Mucosa of rectum (tissue), 2 donors: Measurements from ENCODE around the gene CD48.
"Not testable (repeated sequence)": the region's sequence is repeated elsewhere in the genome, so short reads cannot be mapped to it uniquely, and the experiment has no call there.

ENCODE experiments used
- H3K27ac ChIP-seq, 2 donors: one replicate each; pipeline ENCODE4 v1.7.0; 2013; ENCODE audit warnings: inconsistent platforms in 2 of 2, low read depth in 2 of 2, low read length in 2 of 2
- H3K27me3 ChIP-seq, 2 donors: one replicate each; pipeline ENCODE4 v1.7.0; 2013; ENCODE audit warnings: low read length in 2 of 2; ENCODE audit not compliant: control insufficient read depth in 2 of 2, insufficient read depth in 2 of 2
- H3K36me3 ChIP-seq, 2 donors: one replicate each; pipeline ENCODE4 v1.7.0; 2013; ENCODE audit warnings: low read length in 2 of 2; ENCODE audit not compliant: control insufficient read depth in 2 of 2, insufficient read depth in 2 of 2
- H3K4me1 ChIP-seq, 2 donors: one replicate each; pipeline ENCODE4 v1.7.0; 2013; ENCODE audit warnings: low read length in 2 of 2, mild to moderate bottlenecking in 1 of 2; ENCODE audit not compliant: control insufficient read depth in 2 of 2, insufficient read depth in 2 of 2
- H3K4me3 ChIP-seq, 2 donors: one replicate each; pipeline ENCODE4 v1.7.0; 2013; ENCODE audit warnings: low read length in 2 of 2
- H3K9ac ChIP-seq, 2 donors: one replicate each; pipeline ENCODE4 v1.7.0; 2013; ENCODE audit warnings: low read length in 2 of 2, low read depth in 1 of 2, mild to moderate bottlenecking in 1 of 2
- H3K9me3 ChIP-seq, 2 donors: one replicate each; pipeline ENCODE4 v1.7.0; 2013; ENCODE audit warnings: low read length in 2 of 2; ENCODE audit not compliant: control insufficient read depth in 2 of 2
- donor health status: healthy.
- donor health status: Normal muscosa, but diverticular disease.

CD48 gene

DNA sequence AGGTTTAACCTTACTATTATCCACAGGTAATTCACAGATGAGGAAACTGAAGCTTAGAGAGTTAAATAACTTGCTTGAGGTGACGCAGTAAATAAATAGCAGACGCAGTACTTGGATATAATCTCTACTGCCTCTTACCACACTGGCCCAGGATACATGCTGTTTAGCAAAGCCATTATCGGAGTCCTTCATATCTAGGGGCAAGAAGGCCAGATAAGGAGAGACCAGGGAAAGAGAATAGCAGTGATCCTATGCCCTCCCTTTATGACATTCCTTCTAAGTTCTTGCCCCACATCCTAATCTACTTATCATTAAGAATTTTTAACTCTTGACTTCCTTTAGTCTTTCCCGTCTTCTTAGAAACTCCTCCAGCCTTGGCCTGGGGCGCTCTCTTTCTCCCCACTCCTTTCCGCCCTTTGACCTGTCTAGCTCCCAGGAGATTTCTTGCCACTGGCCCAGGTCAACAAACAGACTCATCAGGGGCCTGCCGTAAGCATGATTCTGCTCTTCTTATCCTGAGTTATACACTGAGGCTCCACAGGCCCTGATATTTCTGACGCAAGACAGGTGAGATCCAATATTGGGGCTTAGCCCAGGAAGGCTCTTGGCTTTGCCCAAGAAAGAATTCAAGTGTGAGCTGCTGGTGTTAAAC, 53.3 kb downstream of the CD48 start:
- no peaks in the 10 kb centered on the region for H3K9me3 ChIP-seq
- no peaks in the 10 kb centered on the region for H3K36me3 ChIP-seq
- no peak overlapping the region for H3K27ac ChIP-seq
- no peak overlapping the region for H3K4me3 ChIP-seq
- H3K27me3 ChIP-seq = no peaks in the 10 kb centered on the region
- H3K4me1 ChIP-seq = peaks cover 0 to 3% of the 10 kb centered on the region in 2 donors
- H3K9ac ChIP-seq = no peak overlapping the region

GRCh38 chr1:160657250-160657781, 54.3 kb downstream of the CD48 start:
- Histone ChIP-seq H3K36me3 (no peaks in the 10 kb centered on the region), H3K9ac (no peak overlapping the region), H3K4me1 (no peaks in the 10 kb centered on the region), H3K27ac (no peak overlapping the region), H3K27me3 (no peaks in the 10 kb centered on the region), H3K9me3 (no peaks in the 10 kb centered on the region), H3K4me3 (no peak overlapping the region)

DNA sequence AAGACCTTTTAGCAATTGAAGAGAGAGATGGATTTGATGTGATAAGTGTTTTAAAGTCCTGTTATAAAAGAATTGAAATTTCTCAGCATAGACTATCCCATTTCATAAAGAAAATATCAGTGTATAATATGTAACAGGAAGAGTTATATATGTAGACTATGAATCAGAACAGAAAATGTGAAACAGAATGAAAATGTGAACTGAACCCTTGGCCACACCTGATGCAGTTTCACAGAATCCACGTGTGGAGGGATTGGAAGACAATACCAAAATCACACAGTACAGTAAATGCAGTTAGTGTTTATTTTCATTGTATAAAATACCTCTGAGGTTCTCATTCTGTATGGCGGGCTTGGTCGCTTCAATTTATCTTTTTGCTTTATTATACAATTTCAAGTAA, 54.9 kb downstream of the CD48 start:
- no peak overlapping the region for H3K27ac ChIP-seq
- no peaks in the 10 kb centered on the region for H3K36me3 ChIP-seq
- no peaks in the 10 kb centered on the region for H3K9me3 ChIP-seq
- no peak overlapping the region for H3K4me3 ChIP-seq
- no peaks in the 10 kb centered on the region for H3K27me3 ChIP-seq
- H3K9ac ChIP-seq = no peak overlapping the region
- H3K4me1 ChIP-seq = no peaks in the 10 kb centered on the region

GRCh38 chr1:160653620-160654016, 58.0 kb downstream of the CD48 start:
- no peaks in the 10 kb centered on the region for H3K36me3 ChIP-seq
- H3K4me3 ChIP-seq = no peak overlapping the region
- no peaks in the 10 kb centered on the region for H3K4me1 ChIP-seq
- no peaks in the 10 kb centered on the region for H3K9me3 ChIP-seq
- H3K27ac ChIP-seq = no peak overlapping the region
- no peaks in the 10 kb centered on the region for H3K27me3 ChIP-seq
- H3K9ac ChIP-seq = no peak overlapping the region

DNA sequence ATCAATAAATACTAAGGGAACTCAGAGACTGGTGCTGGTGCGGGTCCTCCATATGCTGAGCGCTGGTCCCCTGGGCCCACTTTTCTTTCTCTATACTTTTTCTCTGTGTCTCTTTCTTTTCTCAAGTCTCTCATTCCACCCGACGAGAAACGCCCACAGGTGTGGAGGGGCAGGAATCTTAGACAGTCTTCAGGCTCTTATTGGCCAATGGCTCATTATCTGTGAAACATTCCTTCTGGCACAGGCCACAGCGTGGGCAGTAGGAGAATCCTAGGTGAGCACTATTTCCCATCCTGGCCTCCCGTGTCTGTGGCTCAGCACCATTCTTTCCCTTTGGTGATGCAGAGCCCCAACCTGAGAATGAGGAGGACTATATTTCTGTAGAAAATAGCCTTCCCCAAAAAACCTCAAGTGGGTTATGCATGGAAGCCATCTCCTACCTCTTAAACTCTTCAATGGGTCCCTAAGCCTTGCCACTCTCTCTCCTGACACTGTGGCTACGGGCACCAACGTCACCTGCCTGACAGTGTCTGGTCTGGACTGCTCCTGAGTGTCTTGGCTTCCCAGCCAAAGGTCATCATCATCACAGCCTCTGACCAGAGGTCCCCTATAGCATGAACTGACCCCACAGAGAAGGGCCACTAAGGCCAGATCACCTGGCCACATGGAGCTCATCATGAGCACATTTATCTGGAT, 58.5 kb downstream of the CD48 start:
- H3K27me3 ChIP-seq = no peaks in the 10 kb centered on the region
- H3K27ac ChIP-seq = no peak overlapping the region
- no peak overlapping the region for H3K4me3 ChIP-seq
- H3K9me3 ChIP-seq = no peaks in the 10 kb centered on the region
- H3K4me1 ChIP-seq = no peaks in the 10 kb centered on the region
- H3K36me3 ChIP-seq = no peaks in the 10 kb centered on the region
- no peak overlapping the region for H3K9ac ChIP-seq

GRCh38 chr1:160652065-160652641, 59.5 kb downstream of the CD48 start:
- H3K27me3 ChIP-seq, H3K4me1 ChIP-seq, H3K27ac ChIP-seq, H3K9me3 ChIP-seq, H3K9ac ChIP-seq, H3K36me3 ChIP-seq, H3K4me3 ChIP-seq: not testable (repeated sequence)

- Histone ChIP-seq H3K36me3 (no peaks in the 10 kb centered on the region), H3K4me1 (peaks cover 0 to 4% of the 10 kb centered on the region in 2 donors), H3K9ac (no peak overlapping the region), H3K27ac (no peak overlapping the region), H3K27me3 (no peaks in the 10 kb centered on the region), H3K4me3 (no peak overlapping the region), H3K9me3 (no peaks in the 10 kb centered on the region)
Observed at GRCh38 chr1:160651433-160652064, 60.1 kb downstream of the CD48 start.

GRCh38 chr1:160647329-160647720, 64.3 kb downstream of the CD48 start:
- H3K4me1 ChIP-seq = peaks cover 0 to 4% of the 10 kb centered on the region in 2 donors
- peak overlapping the region; percentile 21 to 26 for H3K9ac ChIP-seq
- H3K9me3 ChIP-seq = no peaks in the 10 kb centered on the region
- H3K4me3 ChIP-seq = peak overlapping the region in 1 of 2 donors; percentile 72
- no peaks in the 10 kb centered on the region for H3K36me3 ChIP-seq
- H3K27me3 ChIP-seq = no peaks in the 10 kb centered on the region
- peak overlapping the region; percentile 26 to 62 for H3K27ac ChIP-seq

- peak within 1 kb of the TSS; percentile 44 to 72 for H3K4me3 ChIP-seq
Observed at GRCh38 chr1:160646711-160647328, 64.8 kb downstream of the CD48 start, which contains the start of gene SLAMF1. Gene SLAMF1, minus strand, starts transcription at chr1:160647044. Its CDS starts 99 bp downstream, at chr1:160646945.

More at GRCh38 chr1:160646711-160647328, 64.8 kb downstream of the CD48 start, which contains the start of gene SLAMF1:
- H3K27ac ChIP-seq = peak within 1 kb of the TSS; percentile 26 to 62
- H3K9me3 ChIP-seq = no peaks in the 10 kb centered on the region
- no peaks in the 10 kb centered on the region for H3K27me3 ChIP-seq
- no peaks in the 10 kb centered on the region for H3K36me3 ChIP-seq
- H3K4me1 ChIP-seq = peaks cover 0 to 4% of the 10 kb centered on the region in 2 donors
- peak within 1 kb of the TSS; percentile 21 to 48 for H3K9ac ChIP-seq
